Activated effector memory CD4-positive, alpha-beta T cell treated with Interleukin-2 at 50 U/mL for 16 hours (primary cell): Measurements from ENCODE around the gene GRIFIN.

ENCODE experiments used
- DNase-seq: peaks from one replicate; pipeline ENCODE4 v3.0.0-alpha.2; 2020

Gene GRIFIN

DNA sequence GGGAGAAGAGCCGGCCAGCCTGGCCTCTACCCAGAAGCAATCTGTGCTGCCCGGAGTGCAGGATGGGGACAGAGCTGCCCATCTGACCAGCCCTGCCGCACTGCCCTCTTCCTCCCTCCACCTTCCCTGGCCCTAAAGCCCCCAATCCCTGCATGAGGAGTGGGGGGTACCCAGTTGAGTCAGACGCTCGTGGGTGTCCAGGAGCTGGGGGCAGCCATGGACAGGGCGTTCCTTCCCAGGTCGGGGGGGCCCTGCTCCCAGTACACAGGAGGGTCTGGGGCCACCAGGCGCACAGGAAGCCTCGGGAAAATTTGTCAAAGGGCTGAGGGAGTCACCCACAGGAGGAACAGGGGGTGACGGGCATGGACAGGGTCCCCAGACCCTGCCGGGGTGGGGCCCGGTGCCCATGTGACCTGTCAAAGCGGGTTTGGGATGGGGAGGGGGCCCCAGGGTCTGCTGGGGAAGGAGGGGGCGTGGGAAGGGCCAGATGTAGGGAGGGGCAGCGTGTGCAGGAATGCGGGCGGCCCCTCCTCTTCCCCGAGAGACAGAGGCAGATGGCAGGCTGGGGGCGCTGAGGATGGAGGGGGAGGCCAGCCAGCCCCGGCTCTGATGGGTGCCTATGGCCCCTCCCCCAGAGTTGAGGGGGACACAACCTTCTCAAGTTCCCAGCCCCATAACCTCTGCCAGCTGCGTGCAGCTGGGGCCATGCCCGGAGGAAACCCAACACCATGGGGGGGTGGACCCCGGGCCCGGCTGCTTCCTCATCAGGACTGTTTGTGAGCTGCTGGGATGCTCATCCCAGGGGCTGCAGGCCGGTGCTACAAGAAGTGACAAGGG lies 21.5 kb upstream of the GRIFIN start:
- DNase-seq = no peak

DNA sequence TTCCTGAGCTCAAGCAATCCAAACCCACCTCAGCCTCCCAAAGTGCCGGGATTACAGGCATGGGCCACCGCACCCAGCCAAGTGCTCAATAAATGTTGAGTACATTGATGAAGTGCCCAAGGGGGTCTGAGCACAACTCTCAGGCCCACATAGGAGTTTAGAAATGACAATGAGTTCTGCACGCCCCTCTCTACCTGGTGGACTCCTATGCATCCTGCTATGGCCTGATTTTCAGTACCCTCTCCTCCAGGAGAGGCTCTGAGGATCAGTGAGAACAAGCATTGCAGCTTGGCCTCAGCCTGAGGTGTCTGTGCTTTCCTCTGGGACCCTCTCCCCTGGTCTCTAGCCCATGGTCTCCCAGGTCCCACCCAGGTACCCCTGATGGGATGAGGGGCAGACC lies 20.9 kb upstream of the GRIFIN start:
- no peak for DNase-seq

DNA sequence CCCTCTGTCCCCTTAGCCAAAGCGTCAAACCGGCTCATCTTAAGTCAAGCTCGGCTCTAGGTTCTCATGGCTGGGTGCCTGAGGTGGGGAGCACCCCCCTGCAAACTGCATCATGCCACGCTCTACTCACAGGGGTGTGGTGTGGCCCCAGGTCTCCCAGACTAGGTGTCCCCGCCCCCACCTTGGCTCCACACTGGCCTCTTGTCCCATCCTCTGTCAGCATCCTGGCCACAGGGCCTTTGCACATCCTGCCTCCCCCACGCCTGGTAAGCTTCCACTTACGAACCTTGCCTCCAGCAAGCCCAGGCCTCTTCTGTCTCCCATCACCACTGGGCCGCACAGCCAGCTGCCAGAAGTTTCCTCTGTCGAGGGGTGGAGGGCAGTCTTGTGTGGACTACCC lies 20.2 kb upstream of the GRIFIN start:
- DNase-seq = no peak

GRCh38 chr7:2495418-2496299 lies 19.5 kb upstream of the GRIFIN start:
- DNase-seq = no peak

- no peak for DNase-seq
Observed at GRCh38 chr7:2494191-2495130, 18.3 kb upstream of the GRIFIN start.

DNA sequence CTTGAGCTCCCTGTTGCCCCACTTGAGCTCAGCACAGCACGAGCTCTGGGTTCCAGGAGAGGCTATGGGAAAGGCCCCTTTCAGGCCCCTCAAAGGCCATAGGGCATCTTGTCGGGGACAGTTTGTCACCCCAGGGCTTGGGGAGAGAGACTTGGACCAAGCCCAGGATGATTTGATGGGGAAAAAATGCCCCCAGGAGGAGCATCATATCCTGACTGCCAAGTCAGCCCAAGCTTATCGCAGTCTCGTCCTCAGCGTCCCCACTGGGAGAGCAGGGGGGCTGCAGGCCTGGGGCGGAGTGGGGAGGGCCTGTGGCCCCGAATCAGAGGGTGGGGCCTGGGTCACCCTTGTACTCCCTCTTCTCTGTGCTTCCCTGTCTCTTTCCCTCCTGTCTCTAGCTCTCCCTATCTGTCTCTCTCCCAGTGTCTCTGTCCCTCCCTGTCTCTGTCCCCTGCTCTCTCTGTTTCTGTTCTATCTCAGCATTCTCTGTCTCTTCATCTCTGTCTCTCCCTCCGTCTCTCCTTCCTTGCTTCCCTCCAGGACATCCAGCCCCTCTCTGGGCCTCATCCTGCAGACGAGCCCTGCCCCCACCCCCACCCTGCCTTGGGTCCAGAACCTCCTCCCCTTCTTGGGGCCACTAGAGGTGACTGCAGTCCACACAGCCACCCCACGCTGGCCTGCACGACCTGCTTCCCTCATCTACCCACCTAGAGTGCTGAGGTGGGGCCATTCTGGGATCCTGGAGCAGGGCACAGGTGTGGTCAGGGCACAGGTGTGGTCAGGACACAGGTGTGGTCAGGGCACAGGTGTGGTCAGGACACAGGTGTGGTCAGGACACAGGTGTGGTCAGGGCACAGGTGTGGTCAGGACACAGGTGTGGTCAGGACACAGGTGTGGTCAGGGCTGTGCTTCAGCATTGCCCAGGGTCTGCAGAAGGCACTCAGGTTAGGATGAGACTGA lies 17.3 kb upstream of the GRIFIN start:
- no peak for DNase-seq

- no peak for DNase-seq
Observed at GRCh38 chr7:2492038-2492437, 15.8 kb upstream of the GRIFIN start.

- no peak for DNase-seq
Observed at GRCh38 chr7:2490181-2490651, 14.0 kb upstream of the GRIFIN start.

- no peak for DNase-seq
Observed at GRCh38 chr7:2488681-2489080, 12.5 kb upstream of the GRIFIN start.

DNA sequence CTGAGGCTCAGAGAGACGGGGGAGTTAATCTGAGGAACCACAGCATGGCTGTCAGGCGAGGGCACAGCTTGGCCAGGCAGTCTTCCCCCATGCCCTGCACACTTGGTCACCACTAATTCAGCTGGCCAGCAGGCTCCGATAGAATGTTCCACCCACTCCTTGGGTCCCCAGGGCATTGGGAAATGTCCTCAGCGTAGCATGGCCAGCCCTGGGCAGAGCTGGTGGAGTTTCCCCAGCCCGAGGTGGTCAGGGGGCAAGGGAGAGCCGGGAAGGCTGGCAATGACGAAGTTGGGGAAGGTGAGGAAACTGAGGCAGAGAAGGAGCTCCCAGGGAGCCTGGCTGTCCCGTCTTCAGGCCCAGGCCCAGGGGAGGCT lies 12.1 kb upstream of the GRIFIN start:
- no peak for DNase-seq

DNA sequence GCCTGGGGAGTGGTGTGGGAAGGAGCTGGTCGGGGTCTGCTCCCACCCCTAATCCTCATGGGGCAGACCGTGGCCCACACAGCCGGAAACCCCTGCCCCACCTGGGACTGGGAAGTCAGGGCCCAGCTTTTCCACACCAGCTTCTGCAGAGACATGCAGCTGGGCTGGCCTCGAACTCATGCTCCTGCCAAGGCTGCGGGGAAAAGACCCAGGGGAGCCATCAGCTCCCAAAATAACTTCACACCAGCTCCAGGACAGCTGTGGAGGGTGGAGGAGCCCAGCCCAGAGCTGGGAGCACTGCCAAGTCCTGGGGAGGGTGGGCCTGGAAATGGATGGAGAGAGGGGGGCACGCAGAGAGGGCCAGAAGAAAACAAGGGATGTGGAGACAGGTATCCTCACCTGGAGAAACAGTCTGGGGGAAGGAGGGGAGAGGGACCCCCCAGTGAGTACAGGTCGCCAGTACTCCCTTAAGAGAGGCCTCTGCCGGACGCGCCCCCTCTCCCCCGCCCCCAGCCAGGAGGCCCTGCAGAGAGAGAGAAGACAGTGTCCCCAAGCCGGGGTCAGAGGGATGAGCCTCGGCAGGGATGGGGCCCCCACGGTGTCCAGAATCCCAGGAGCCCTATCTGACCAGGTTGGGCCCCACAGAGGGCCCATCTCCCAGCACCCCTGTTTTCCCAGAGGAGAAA lies 11.5 kb upstream of the GRIFIN start:
- DNase-seq = no peak

GRCh38 chr7:2484868-2485267 lies 8.7 kb upstream of the GRIFIN start:
- DNase-seq = no peak

DNA sequence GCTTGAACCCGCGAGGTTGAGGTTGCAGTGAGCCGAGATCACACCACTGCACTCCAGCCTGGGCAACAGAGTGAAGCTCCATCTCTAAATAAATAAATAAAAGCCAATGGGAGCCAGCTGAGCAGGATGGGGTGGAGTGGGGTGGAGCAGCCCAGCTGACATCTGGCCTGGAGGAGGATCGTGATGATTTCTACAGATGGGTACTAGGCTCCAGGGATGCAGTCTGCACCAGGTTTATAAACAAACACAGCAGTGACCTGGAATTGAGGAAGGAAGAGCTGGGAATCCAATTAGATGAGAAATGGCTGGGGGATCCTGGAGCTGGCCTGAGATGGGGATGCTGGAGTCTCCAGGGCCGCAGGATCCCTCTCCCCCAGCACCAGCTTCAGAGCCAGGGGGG lies 7.3 kb upstream of the GRIFIN start:
- DNase-seq = no peak

DNA sequence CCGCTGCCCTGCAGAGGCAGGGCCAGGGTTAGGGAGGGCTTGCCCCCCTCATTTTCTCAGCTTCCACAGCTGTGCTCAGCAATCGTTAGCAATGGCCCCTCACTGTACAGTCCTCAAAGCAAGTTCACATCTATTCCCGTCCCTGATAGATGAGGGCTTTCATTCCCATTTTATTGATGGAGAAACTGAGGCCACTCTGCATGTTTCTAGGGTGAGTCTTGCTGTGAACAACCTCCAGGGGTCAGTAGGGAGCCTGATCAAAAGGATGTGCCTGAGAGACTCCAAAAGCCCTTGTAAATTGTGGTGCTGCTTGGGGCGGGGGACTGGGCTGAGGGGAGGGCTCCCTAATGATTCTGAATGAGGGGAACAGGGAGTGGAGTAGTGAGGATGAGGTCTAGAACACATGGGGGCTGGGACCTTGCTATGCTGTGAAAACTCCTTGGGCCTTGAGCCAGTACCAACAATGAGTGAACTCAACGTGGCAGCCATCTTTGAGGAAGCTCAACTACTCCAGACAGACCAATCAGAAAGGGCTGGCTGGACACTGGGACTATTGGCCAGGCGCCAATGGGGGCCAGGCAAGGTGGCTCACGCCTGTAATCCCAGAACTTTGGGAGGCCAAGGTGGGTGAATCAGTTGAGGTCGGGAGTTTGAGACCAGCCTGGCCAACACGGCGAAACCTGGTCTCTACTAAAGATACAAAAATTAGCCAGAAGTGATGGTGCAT lies 6.7 kb upstream of the GRIFIN start:
- DNase-seq = no peak

- DNase-seq = no peak
Observed at GRCh38 chr7:2481195-2481594, 5.0 kb upstream of the GRIFIN start.

GRCh38 chr7:2480070-2480408 lies 3.8 kb upstream of the GRIFIN start:
- no peak for DNase-seq

GRCh38 chr7:2479276-2480069 lies 3.3 kb upstream of the GRIFIN start:
- DNase-seq = no peak

- DNase-seq = no peak
Observed at GRCh38 chr7:2478800-2479199, 2.6 kb upstream of the GRIFIN start.

GRCh38 chr7:2478399-2478785 lies 2.2 kb upstream of the GRIFIN start:
- DNase-seq = no peak
